GM19193 (cell line): ENCODE results near the gene CXADR.

Source experiments
- POLR2A ChIP-seq: IDR thresholded peaks from 4 replicates; pipeline ENCODE4 v1.6.1; 2011; ENCODE audit not compliant: insufficient read depth, insufficient read length; ENCODE audit errors: extremely low read depth

The CXADR gene

DNA sequence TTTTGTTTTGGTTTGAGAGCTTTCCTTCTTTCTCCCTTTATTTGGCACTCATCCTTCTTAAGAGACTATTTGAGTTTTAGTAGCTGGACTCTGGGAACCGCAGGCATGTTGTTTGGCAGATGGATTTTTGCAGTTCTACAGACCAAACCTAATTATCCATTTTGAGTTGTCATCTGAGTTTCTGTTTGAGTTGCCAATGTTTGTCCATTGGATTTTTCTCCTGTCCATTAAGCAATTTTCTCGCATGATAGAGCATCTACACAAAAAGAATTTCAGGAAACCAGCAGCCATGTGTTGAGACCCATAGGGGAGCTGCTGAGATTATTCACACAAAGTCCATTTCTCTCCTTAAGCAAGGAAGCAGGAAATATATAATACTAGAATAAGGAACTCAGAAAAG lies 17.2 kb upstream of the CXADR start:
- no peak for TF ChIP-seq POLR2A

DNA sequence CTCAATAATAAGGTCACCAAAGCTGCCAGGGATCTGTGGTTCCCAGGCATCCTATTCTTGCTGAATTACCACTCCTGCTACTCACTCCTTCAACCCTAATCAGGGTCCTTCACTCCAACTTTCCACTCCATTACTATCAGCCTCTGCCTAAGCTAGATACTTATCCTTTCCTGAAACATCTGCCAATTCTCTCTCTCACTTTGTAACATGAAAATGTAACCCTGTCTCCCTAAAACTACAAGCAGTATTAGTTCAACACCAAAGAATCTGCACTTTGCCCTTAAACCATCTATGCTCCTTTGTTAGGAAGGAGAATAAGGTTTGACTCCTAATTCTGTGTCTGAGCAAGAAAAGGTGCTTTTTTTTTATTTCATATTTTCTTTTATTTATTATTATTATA lies 15.5 kb upstream of the CXADR start:
- TF ChIP-seq POLR2A, result no peak

DNA sequence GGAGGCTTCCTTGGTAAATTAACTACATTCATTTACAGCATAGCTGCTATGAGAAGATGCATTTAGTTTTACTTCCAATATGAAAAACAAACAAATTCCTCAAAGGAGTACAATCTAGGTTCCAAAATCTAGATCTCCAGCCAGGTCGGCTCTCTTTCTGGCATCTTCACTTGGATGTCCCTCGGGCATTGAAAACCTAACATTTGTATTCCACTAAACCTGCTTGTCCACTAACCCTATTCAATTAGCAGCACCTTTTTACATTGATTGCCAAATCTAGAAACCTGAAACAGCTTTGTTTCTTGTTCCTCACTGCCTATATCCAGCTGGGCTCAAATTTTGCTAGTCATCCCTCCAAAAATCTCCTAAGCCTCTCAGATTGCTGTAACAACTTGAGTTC lies 14.3 kb upstream of the CXADR start:
- TF ChIP-seq POLR2A, result no peak

DNA sequence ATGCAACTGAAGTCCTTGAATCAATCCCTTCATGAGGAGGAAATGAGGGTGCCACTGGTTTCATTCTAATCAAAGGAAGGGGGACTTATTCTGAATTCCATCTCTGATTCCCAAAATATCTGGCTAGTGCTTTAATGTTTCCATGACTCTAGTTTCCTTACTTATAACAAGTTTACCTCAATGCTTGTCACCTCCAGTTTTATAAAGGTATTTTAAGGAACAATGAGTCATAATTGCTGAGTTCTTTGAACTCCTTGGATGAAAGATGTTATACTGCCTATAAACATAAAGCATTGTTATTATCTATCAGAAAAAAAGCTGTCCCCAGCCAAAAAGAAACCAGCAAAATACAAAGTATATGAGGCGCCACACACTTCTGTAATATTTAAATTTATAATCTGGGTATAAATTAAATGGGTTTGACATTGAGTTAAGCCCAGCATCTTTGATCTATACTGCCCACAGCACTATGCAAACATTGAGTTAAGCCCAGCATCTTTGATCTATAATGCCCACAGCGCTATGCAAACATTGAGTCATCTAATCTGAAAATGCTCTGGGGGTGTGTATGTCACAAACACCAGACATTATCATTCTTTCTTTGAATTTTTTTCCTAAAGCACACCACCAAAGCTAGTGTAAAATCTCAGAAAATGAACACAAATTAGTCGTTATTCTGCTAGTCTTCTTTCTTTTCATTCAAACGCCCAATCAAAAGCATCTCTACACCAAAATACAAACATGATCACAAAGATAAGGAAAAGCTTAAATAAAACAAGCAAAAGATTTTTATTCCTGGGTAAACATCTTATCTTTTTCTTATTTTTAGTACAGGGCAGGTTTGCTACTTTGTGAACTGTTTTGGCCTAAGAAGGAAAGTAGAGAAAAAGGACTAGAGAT lies 11.5 kb upstream of the CXADR start:
- TF ChIP-seq POLR2A, result no peak

DNA sequence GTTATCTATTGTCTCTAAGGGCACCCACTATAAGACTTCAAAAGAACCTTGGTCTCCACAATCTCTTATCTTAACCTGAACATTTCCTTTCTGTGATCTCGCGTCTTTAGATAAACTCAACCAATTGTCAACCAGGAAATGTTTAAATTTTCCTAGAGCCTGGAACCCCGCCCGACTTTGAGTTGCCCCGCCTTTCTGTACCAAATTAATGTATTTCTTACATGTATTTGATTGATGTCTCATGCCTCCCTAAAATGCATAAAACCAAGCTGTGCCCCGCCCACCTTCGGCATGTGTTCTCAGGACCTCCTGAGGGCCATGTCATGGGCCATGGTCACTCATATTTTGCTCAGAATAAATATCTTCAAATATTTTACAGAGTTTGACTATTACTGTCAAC lies 5.9 kb upstream of the CXADR start:
- TF ChIP-seq POLR2A, result no peak

DNA sequence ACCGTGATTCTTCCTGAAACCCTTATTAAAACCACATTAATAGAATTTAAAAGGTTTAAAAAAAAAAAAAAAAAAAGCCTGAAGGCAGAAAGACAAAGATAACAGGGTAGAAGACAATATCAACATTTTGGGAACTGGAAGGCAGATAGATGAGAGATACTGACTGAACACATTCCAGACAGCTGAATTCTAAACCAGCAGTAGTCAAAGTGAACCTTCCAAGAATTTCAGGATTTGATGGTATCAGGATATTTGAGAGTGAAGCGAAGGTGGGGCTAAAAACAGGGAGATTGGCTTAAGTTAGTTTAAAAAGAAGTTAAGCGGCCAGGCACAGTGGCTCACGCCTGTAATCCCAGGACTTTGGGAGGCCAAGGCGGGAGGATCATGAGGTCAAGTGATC lies 5.3 kb upstream of the CXADR start:
- TF ChIP-seq POLR2A, result no peak

DNA sequence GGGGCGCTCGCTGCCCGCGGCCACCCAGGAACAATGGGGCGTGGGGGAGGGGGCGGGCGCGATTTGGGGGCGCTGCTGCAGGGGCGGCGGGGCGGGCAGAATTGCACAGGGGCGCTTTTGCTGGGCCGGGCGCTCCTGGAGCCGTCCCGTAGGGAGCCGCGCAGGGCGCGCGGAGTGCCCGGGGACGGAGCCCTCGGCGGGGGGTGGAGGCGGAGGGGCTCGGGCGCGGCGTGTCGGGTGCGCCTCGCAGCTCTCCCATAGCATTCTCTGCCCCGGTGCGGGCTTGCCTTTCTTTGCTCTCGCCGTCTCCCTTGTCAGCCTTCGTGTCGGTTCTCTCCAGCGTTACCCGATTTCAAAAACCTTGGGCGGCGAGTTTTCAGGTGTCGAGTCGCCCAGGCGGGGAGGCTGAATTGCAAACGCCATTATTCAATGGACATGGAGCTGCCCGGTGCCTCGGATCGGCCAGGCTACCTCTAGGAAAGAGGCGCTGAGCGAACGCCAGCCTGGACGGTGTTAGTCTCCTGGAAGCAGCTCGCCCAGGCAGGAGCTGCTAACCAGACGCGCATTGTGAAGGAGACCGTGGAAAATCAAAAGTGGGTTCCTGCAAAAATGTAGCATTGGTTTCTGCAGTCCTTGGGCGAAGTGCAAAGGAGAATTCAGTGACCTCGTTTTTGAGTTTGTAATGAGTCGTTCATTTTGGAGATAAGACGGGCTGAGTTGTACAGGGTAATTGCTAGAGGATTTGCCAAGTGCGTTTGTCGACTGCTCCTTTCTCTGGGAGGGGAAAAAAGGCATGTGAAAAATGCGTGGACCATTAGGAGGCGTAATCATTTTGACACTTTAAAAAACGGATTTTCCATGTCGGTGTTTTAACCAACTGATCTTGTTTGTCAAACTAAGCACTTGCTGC lies 626 bp downstream of the CXADR start:
- no peak for TF ChIP-seq POLR2A

DNA sequence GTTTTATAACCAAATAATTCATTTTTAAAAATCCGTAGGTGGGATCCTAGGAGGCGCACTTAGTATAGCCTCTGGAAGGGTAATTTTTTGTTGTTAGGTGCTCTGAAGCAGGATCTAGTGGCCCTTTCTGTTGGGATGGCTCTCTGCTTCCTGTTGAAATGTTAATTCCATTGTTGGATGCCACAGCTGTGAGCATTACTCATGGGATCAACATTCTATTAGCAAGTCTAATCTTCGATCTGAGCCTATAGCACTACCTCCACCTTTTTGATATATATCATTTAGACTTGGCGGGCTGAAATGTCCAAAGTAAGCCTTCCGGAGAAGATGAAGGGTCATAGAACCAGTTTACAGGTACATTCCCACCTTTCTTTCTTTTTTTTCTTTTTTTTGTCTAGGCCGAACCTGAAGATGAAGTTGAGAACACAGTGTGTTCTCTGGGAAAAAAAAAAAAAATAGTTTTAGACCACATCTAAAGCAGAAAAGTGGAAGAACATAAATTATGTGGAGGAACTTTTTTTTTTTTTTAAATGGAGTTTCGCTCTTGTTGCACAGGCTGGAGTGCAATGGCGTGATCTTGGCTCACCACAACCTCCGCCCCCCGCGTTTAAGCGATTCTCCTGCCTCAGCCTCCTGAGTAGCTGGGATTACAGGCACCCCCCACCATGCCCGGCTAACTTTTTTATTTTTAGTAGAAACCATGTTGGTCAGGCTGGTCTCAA lies 1.4 kb downstream of the CXADR start:
- TF ChIP-seq POLR2A, result no peak

DNA sequence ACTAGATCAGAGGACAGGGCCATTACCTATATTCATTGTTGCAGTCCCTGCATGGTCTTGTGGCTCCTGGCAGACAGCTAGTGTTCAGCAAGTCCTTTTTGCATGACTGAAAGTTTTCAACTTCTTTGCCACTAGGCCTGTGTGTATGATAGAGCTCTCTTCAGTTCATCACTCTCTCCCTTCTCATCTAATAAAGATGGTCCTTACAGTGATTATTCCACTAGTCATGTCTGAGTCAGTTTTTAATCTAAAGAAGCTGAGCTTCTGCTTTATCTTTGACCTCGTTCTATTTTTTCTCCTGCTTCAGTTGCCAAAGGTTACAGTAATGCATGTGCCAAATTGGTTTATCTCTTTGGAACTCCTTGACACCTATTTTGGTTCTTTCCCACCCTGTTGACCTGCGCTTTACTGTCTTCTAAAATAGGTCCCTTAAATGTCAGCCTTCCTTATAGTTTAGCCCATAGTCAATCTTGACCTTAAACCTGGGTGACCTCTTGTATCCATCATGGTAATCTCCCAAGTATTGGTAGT lies 6.4 kb downstream of the CXADR start:
- TF ChIP-seq POLR2A, result no peak

DNA sequence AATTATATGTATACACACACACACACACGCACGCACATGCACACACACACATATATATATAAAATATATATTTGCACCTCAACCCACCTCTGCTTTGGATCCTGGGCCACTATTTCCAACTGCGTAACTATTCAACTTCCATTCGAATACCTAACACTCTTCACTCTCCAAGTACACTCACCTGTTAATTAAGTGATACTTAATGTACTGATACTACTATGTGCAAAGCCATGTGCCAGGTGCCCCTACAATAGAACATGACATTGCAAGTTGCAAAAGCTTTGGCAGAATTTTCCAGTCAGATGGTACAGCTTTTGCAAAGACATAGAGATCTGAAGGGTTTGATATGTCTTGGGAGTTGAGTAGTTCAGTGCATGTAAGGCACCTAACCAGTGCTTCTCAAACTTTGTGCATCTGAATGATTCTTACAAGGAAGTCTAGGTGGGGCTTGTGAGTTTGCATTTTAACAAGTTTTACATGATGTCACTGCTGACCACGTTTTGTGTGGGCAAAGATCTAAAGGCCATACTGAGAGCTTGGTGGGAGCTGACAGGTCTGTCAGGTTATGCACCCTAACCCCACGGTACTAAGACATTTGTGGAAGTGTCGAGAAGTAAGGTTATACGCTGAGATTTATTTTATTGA lies 7.2 kb downstream of the CXADR start:
- TF ChIP-seq POLR2A, result no peak

DNA sequence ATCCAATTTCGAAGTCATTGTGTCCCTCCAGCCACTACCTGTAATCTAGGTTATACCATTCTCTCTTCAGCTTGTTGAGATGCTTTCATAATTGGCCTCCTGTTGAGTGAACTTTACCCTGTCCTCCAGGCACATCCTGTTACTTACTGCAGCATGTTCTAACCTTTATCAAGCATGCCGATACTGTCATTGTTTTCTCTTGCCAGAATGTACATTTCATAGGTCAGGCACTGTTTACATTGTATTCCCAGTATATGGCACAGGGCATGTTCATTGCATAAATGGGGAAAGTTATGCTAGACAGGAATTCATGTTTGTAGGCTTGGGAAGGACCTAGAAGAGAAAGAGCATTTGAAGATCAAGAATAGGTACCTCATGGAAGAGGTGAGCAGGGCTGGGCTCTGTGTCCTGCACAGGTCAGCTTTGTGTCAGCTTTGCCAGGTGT lies 10.2 kb downstream of the CXADR start:
- no peak for TF ChIP-seq POLR2A

DNA sequence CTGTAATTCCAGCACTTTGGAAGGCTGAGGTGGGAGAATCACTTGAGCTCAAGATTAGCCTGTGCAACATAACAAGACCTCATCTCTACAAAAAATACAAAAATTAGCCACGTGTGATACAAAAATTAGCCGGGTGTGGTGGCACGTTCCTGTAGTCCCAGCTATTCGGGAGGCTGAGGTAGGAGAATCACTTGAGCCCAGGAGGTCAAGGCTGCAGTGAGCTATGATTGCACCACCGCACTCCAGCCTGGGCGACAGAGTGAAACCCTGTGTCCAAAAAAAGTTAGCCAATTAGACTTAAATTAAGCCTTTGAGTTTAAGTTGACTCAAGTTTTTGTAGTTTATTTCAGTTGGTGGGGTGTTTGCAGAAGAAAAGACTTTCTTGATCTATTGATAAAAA lies 11.8 kb downstream of the CXADR start:
- TF ChIP-seq POLR2A, result no peak

DNA sequence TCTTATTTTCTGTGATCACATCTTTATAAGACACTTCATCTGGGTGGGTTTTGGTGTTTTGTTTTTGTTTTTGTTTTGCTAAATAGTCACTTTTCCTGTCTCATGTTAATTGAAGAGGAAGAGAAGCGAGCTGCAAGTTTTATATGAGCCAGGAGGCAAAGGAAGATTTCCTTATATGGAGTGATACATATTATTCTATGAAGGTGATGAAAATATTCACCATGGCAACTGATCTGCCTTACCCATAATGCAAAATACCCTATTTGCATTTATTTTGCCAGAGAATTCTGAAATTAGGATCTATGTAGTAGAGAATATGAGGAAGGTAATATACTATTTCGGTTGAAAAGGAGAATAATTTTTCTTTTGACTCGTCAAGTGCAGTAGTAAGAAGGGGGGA lies 13.9 kb downstream of the CXADR start:
- TF ChIP-seq POLR2A, result no peak

DNA sequence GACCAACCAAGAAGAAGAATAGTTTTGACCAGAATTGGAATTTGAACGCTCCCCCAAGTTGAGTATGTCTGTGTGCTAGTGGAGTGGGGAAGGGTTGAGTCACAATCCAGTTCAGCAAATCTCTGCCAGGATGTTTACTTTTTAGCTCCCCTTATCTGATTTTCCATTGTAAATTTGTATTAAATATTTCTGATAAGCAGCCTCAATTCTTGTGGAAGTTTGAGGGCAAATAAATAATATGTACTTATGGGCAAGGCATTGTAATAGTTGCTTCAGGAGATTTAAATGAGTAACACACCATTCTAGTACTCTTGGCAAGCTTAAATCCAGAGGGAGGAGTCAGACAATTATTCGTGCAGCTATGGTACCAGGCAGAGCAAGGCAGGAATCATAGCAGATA lies 14.4 kb downstream of the CXADR start:
- TF ChIP-seq POLR2A, result no peak
